ENCODE measurements around the gene ANKRD30A.
"Not testable (repeated sequence)": the region's sequence is repeated elsewhere in the genome, so short reads cannot be mapped to it uniquely, and the experiment has no call there.

Gene ANKRD30A

GRCh38 chr10:37240223-37240622, 114.8 kb downstream of the ANKRD30A start:
- DNase-seq (ENCODE audit: low spot score): no peak
- TF ChIP-seq CTCF (IDR thresholded peaks at IDR 0.05; ENCODE audit: extremely low read depth, missing control alignments): no peak

- DNase-seq (ENCODE audit: low spot score): no peak
These were observed 121.2 kb downstream of the ANKRD30A start for GRCh38 chr10:37246637-37247036.

GRCh38 chr10:37255837-37256236, 130.4 kb downstream of the ANKRD30A start:
- DNase-seq (ENCODE audit: low spot score): not testable (repeated sequence)

More at GRCh38 chr10:37246637-37247036, 121.2 kb downstream of the ANKRD30A start:
- no peak for TF ChIP-seq CTCF (IDR thresholded peaks at IDR 0.05; ENCODE audit: extremely low read depth, missing control alignments)

- DNase-seq (ENCODE audit: low spot score): no peak
- TF ChIP-seq CTCF (IDR thresholded peaks at IDR 0.05; ENCODE audit: extremely low read depth, missing control alignments): no peak
These were observed 137.9 kb downstream of the ANKRD30A start for GRCh38 chr10:37263304-37263703.

- TF ChIP-seq CTCF (IDR thresholded peaks at IDR 0.05; ENCODE audit: extremely low read depth, missing control alignments): no peak
- no peak for DNase-seq (ENCODE audit: low spot score)
These were observed 142.9 kb downstream of the ANKRD30A start for GRCh38 chr10:37268266-37268665.

- DNase-seq (ENCODE audit: low spot score): no peak
- TF ChIP-seq CTCF (IDR thresholded peaks at IDR 0.05; ENCODE audit: extremely low read depth, missing control alignments): no peak
These were observed 144.3 kb downstream of the ANKRD30A start for GRCh38 chr10:37269554-37270256.

GRCh38 chr10:37275216-37275777, 149.9 kb downstream of the ANKRD30A start:
- no peak for TF ChIP-seq CTCF (IDR thresholded peaks at IDR 0.05; ENCODE audit: extremely low read depth, missing control alignments)
- no peak for DNase-seq (ENCODE audit: low spot score)

- DNase-seq (ENCODE audit: low spot score): no peak
- no peak for TF ChIP-seq CTCF (IDR thresholded peaks at IDR 0.05; ENCODE audit: extremely low read depth, missing control alignments)
These were observed 159.7 kb downstream of the ANKRD30A start for GRCh38 chr10:37285063-37285462.
